ENCODE results near the gene CEL.

Gene CEL

DNA sequence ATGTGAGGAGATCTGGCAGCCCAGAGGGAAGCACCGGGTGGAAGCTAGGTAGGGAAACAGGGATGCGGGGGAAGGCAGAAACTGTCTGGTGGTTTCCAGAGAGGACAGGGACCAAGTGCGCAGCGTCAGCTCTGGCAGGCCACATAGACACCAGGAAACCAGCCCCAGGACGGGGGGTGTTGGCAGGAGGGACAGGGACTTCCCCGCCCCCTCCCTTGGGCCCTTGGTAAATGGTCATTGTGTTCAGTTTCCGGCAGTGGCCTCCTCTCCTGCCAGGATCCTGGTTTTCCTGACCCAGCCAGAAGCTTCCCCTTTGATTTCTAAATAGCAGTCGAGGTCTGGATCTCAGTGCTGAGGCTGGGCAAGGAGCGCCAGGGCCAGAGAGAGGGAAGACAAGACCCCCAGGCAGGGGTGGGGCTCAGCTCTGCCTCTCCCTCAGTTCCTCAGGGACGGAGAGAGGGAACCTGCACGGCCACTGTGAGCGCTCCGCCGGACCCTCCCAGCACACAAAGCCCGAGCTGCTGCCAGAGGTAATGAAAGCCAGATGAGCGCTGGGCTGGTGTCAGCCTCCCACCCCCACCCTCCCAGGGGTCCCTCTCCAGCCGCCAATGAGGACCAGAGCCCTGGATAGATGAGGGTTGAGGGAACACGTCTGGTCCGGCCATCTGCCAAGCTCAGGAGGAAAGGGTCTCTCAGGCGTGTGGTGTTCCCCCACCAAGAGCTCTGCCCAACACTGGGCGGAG is 57.5 kb downstream of the CEL start:
- no peak for DNase-seq

- DNase-seq = no peak
Observed at GRCh38 chr9:133119846-133120500, 58.2 kb downstream of the CEL start.

DNA sequence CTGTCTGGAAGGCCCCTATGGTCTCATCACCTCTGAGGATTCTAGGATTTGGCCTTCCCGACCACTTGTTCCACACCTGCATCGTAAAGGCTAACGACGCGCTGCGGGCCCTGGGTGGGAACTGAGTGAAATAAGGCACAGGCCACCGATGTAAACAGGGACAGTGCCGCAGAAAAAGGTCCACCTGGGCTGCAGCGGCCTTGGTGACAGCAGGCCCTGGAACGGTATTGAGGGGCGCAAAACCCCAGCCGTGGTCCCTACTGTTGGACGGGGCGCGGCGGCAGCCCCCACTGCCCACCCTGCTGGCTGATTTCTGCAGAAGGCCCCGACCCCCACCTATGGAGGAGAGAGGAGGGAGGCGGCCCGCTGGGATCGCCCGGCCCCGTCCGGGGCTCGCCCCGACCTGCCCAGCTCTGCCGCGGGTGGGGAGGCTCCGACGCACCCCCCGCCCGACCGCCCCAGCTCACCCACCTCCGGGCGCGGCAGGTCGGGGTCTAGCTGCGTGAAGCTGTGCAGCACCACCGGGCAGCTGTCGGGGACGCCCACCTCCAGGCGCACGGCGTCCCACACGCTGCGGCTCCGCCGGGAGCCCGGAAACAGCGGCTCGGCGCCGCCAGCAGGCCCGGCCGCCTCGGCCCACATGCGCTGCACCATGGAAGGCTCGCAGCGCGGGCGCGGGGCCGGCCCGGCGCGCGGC is 58.9 kb downstream of the CEL start:
- no peak for DNase-seq

Data from activated CD4-positive, CD25-positive, alpha-beta regulatory T cell (primary cell).